RWPE1 (cell line): ENCODE data around the gene ZBTB7C.

Experiments
- CTCF ChIA-PET: fragments of 350-600 bp; sonication (Branson Sonifier 250); formaldehyde crosslinking; extraction: SDS; loops from one replicate; lab custom pipeline; 2021; lab: Yijun Ruan, JAX
- POLR2A ChIA-PET: fragments of 400-600 bp; formaldehyde crosslinking; extraction: SDS; loops from one replicate; lab custom pipeline; 2020; ENCODE audit warnings: antibody characterized with exemption; ENCODE audit not compliant: low non-redundant PET; lab: Yijun Ruan, JAX
- DNase-seq: peaks from one replicate; pipeline ENCODE4 v3.0.0; 2012; ENCODE audit warnings: low spot score
- H3K27ac ChIP-seq: fragments of 450-650 bp; 2 replicates; pipeline ENCODE4 v1.5.1; 2017
- TF ChIP-seq, protein P1 (sequence below): fragments of 450-650 bp; conservative IDR thresholded peaks from 2 replicates; pipeline ENCODE4 v1.5.1; 2017; ENCODE audit warnings: low read depth, mild to moderate bottlenecking

The ZBTB7C gene

DNA sequence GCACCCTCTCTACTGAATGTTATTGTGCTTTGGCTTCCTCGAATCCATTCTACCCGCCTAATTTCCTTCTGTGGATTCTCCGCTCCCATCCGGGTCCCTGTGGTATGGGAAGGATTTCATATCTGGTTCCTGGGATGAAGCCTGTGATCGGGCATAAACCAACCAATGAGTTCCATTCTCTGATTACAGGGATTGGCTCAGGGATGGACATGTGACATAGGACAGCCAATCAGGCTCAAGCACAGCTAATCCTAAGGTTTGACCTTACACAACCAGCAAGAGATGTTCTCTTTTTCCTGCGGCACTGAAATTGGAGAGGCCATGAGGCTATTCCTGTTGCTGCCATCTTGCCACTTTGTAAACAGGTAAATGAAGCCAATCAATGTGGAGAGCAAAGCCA lies 310.6 kb downstream of the ZBTB7C start:
- DNase-seq: no peak
- TF ChIP-seq, protein P1, sequence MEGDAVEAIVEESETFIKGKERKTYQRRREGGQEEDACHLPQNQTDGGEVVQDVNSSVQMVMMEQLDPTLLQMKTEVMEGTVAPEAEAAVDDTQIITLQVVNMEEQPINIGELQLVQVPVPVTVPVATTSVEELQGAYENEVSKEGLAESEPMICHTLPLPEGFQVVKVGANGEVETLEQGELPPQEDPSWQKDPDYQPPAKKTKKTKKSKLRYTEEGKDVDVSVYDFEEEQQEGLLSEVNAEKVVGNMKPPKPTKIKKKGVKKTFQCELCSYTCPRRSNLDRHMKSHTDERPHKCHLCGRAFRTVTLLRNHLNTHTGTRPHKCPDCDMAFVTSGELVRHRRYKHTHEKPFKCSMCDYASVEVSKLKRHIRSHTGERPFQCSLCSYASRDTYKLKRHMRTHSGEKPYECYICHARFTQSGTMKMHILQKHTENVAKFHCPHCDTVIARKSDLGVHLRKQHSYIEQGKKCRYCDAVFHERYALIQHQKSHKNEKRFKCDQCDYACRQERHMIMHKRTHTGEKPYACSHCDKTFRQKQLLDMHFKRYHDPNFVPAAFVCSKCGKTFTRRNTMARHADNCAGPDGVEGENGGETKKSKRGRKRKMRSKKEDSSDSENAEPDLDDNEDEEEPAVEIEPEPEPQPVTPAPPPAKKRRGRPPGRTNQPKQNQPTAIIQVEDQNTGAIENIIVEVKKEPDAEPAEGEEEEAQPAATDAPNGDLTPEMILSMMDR: no peak
- ChIA-PET CTCF (no interaction called here), POLR2A (no interaction called here)
- no peak overlapping the region for H3K27ac ChIP-seq

DNA sequence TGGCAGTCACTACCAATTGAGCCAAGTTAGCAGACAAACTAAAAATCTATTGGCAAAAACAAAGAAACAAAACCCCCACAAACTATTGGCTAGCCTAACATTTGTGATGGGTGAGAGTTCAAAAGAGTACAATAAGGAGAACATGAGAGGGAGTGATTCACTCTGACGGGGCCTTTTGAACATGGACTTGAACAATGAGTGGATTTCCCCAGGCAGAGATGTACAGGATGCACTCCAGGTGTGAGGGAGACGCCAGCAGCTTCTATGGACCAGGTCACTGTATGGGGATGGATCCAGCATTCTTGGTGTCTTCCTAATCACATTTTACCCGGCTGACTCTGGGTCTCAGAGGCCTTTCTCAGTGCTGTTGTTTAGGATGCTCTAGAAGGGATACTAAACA lies 311.2 kb downstream of the ZBTB7C start:
- ChIA-PET POLR2A (no interaction called here), CTCF (no interaction called here)
- peak; percentile 14 for DNase-seq
- H3K27ac ChIP-seq: no peak overlapping the region
- TF ChIP-seq, protein P1: no peak

DNA sequence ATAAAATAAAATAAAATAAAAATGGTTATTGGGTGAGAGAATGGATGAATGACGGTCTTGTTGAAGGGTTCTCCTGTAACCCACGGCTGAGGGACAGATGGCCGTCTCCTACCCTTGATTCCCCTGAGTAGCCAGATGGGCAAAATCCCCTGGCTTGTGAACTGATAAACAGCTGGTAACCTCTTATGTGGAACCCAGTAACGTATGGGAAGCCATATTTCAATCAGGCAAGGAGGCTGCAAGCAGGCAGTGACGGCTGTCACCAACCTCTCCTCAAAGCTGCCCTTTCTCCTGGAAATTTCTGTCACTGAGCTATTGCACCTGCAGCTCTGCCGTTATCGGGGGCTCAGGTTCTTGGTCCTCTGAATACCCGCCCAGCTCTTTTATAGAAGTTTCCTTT lies 313.5 kb downstream of the ZBTB7C start:
- no peak overlapping the region for H3K27ac ChIP-seq
- POLR2A ChIA-PET: no interaction called here
- TF ChIP-seq, protein P1: no peak
- CTCF ChIA-PET: no interaction called here
- DNase-seq: no peak

DNA sequence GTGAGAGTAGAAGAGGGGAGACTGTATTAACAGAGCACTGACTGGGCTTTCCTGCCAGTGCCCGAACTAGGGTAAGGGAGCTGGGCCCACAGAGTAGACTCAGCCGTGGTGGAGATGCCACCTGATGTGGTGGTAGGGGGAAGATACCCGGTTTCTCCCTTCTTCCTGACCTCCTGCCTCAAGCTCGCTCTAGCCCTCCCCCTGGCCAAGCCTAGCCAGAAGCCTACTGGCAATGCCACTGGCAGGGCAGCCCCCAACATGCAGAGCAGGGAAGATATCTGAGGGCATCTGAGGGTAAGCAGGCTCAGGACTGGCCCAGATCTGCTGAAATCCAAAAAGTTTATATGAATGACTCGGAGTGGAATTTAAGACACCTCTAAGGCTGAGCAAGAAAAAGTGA lies 316.1 kb downstream of the ZBTB7C start:
- ChIA-PET CTCF (no interaction called here), POLR2A (no interaction called here)
- no peak for DNase-seq

DNA sequence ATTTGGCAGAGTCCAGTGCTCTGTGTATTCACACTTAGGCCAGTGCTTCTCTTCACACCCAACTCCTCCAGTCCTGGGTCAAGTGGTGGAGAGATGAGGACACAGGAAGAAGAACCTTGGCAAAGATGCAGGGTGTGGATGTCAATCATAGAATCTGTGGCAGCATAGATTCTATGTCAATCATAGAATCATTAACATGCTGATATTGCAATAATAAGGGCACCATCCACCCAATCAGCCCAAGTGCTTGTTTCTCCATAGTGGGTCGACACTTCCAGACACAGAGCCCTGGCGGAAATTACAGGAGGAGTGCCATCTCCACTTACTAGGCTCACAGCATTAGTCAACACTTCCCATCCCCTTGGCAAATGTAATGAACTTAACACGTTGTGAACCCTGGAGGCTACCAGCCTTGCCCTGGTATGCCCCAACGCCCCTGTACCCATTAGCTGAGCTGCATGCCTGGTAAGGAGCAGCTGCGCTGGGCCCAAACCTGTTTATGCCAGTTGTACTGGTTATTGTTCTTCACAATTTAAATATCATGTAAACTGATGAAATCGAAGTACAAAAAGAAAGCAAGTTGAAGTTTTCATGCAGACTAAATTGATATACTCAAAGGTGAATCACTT lies 317.2 kb downstream of the ZBTB7C start:
- CTCF ChIA-PET: no interaction called here
- POLR2A ChIA-PET: no interaction called here
- DNase-seq: no peak
- TF ChIP-seq, protein P1: no peak
- no peak overlapping the region for H3K27ac ChIP-seq

More for the DNA sequence above, 316.1 kb downstream of the ZBTB7C start:
- no peak overlapping the region for H3K27ac ChIP-seq
- TF ChIP-seq, protein P1: no peak

DNA sequence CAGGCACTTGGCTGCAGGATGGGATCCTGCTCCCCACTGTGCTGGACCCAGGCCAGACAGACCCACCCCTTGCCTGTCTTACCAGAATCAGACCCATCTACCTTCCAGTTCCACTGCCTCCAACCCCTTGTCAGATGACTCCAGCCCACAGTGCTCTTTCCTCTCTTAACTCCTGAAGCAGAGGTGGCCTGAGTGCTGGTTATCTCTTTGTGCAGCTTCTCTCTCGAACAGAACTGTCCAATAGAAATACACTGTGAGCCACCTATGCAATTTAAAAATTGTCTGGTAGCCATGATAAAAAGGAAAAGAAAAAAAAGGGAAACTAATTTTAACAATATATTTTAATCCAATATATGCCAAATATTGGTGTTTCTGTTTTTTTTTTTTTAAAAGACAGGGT lies 318.5 kb downstream of the ZBTB7C start:
- no peak overlapping the region for H3K27ac ChIP-seq
- POLR2A ChIA-PET: no interaction called here
- CTCF ChIA-PET: no interaction called here
- DNase-seq: no peak
- TF ChIP-seq, protein P1: no peak
